GM18526 (cell line): ENCODE measurements around the gene LY6G5B.

Source experiments
- POLR2A ChIP-seq: IDR thresholded peaks from 3 replicates; pipeline ENCODE4 v1.6.1; 2011; ENCODE audit not compliant: insufficient read length; ENCODE audit errors: extremely low read depth

Gene LY6G5B

DNA sequence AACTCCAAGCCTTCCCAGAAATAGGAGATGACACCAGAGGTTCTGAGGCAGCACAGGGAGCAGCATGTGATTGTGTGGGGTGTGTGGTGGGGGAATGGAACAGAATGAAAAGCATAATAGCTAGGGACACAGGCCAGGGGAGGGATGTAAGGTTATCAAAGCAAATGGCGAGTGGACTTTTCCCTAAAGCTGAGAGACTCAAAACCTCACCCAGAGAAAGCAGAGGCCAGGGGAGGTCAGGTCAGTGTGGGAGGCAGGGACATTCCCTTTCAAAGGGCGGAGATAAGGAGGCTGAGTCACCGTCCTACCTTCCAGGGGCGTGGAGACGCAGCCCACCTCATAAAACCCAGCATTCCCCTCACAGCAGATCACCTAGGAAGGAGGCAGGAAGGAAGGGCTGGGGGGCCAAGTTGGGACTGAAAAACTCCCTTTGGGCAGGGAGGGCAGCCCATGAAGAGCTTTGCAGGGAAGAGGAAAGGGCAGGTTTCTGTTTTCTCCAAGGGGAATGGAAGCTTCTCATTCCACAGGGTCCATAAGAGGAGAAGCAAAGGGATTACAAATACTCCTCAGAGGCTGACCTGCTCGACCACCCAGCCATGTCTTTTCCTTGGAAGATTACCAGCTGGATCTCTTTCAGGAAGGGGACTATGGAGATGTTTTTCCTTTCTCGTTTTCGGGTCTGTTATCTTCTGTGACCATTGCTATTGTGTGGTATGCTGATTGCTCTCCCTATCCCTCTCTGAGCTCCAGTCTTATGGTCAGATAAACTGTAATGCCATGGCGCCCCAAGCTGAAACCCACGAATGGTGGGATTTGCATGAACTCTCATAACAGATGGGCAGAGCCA is 20.7 kb downstream of the LY6G5B start:
- TF ChIP-seq POLR2A = no peak

DNA sequence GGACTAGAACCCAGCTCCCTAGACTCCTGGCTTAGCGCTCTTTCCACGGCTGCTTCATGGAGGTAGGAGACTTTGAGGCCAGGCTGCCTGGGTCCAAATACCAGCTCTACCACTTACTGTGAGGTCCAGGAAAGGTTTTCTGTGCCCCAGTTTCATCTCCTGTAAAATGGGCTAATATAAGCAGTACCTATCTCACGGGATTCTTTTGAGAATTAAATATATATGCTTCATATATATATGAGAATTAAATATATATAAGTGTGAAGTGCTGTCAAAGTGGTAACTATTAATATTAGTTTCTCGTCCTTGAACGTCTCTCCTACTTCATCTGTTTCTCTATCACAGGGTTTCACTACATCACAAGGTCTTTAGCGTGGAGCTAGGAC is 21.3 kb downstream of the LY6G5B start:
- no peak for TF ChIP-seq POLR2A

DNA sequence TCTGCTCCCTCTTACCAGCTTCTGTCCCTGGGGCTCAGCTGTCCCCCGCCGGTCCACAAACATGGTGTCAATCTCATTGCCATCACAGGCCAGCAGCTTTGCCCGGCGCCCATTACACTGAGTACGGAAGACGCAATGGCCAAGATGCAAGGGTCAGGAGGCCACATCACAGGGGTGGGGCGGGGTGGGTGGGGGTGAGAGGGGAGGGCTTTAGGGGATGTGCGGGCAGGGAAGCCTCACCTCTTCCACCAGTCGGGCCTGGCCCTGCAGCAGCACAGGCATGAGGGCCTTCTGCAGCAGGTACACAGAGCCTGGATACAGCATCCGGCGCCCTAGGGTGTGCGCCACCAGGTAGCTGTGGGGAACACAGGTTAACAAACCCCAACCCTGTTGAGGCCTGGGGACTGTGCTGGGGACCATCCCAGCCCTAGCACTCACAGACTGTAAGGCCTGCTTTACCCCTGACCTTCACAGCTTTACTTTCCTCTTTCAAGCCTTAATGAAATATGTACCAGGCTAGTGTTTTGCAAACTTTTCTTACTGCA is 21.9 kb downstream of the LY6G5B start:
- no peak for TF ChIP-seq POLR2A

DNA sequence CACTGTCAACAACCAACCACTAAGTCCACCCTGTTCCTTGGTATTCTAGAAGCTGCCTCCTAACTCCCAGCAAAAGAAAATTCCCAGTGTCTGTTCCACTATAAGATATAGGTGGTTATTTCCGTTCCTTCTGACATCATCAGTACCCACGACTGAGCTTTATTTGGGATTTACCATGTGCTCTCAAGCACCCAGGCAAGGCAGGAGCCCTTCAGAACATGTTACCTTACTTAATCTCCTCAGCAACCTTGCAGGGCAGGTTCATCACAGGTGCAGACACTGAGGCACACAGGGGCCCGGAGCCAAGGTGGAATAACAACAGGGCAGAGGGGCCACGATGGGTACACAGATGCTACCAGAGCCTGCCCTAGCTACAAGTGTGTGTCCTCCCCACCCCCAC is 22.6 kb downstream of the LY6G5B start:
- TF ChIP-seq POLR2A = no peak

DNA sequence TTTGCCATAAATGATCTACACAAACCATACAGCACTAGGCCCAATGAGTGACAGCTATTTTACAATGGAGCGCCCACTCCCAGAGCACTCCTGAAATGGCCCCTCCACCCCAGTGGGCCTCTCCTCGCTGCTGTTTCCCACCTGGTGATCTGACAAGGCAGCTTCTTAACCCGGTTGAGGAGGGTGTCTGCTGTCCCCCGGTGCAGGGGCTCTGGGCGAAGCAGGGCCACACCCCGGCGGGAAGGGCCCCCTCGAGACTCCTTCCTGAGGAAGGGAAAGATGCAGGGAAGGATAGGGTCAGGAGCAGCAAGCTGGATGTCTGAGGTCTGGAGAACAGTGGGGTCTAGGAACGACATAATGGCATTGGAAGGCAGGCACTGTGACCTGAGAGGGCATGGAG is 23.1 kb downstream of the LY6G5B start:
- TF ChIP-seq POLR2A = no peak

DNA sequence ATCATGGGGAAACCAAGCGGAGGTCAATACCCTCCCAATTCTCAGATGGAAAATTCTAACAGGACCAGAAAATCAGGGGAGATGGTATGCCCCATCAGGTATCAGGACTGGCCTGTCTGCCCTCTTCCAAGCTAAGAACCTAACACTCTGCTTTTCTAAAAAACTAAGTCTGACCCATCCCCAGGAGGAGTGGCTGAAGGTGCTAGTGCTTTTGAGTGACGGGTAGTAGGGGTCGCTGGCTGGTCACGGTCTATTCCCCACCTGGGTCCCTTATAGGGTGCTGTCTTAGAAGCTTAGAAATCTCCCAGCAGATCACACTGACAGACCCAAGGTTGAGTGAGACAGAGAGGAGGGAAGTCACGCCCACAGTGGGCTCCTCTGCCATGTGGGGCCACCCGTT is 23.8 kb downstream of the LY6G5B start:
- TF ChIP-seq POLR2A = no peak

DNA sequence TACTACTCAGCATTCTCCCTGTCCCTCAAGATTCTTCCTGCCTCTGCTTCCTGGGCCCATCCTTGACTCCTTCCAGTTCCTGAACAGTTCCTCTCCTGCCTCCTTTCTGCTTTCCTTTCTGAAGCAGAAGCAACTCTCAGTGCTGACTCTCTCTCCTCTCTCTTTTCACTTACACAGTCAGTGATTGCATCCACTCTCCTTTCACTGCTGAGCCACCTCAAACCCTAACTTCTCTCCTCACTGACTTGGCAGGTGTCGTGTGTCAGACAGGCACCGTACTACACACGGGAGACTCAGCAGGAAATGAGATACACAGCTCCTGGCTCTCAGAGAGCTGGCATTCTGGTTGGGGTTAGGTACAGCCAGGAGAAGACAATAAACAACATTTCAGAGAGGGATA is 27.8 kb downstream of the LY6G5B start:
- TF ChIP-seq POLR2A = no peak

DNA sequence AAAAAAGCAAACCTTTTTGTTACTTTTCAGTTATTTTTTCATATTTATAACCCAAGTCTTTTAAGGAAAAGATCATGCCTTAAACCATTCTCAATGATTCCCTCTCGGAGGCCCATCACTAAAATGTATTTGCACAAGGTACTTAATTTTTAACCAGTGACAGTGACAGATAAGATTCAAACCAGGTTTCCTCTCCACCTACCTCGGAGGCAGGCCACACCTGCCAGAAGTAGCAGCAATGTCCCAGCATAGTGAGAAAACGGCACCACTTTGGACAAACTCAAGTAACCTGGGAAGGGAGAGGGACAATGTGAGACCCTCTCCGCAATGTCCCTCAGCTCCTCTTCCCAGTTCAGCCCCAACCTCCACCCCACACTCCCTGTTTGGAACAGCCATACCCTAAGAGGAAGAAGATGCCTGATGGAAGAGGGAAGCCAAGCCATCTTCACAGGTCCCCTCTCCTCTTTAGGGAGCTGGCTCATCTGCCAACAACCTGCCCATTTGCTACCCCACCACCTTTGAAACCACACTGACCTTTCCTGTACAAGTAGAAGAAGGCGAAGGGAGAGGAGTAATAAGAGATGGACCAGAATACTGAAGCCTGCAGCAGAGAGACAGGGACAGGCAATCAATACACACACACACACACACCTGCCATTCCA is 31.1 kb downstream of the LY6G5B start:
- TF ChIP-seq POLR2A = no peak

DNA sequence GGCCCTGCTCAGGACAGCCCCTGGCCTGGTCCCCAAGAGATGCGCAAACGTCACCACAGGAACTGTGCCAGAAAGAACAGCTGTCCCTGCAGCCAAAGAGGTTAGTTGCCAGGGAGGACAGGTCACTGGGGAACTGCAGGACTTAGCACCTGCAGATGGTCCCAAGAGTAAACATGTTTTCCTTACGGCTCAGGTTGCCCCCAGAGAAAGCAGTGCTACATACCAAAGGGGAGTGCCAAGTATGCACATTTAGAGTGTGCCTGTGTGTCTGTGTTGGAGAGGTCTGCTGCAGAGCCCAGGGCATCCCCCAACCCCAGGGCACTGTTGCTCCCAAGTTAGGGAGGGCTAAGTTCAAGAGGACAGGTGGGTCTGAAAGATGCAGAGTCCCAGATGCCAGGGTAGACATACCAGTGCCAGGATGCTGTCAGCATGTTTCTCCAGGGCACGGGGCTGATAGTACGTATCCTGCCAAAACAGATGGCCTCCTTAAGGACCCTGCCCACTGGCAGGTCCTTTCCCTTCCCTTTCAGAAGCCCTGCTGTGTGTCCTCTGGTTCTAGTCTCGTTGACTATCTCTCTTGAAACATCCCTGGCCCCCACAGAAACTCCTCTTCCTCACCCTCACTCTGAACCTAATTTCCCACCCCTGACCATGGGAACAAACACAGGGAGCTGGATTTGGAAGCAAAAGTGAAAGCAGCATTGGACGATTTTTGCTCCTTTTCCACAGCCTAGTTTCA is 32.1 kb downstream of the LY6G5B start:
- no peak for TF ChIP-seq POLR2A

DNA sequence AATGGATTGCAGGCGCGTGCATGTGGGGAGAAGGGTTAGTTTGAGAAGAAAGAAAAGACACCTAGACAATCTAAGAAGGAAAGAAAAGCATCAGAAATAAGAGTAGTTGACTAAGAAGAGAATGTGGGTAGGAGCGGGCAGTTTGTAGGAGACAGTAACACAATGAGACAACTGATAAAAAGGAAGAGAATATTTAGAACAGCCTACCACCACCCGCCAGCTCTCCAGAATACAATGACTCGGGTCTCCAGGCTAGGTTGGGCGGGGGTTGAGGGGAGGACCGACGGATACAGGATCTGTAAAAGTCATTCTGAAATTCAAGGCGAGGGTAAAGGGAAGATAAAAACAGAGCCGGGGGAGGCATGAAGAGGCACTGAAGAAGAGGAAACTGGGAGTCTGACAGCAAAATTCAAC is 32.6 kb downstream of the LY6G5B start:
- TF ChIP-seq POLR2A = no peak

DNA sequence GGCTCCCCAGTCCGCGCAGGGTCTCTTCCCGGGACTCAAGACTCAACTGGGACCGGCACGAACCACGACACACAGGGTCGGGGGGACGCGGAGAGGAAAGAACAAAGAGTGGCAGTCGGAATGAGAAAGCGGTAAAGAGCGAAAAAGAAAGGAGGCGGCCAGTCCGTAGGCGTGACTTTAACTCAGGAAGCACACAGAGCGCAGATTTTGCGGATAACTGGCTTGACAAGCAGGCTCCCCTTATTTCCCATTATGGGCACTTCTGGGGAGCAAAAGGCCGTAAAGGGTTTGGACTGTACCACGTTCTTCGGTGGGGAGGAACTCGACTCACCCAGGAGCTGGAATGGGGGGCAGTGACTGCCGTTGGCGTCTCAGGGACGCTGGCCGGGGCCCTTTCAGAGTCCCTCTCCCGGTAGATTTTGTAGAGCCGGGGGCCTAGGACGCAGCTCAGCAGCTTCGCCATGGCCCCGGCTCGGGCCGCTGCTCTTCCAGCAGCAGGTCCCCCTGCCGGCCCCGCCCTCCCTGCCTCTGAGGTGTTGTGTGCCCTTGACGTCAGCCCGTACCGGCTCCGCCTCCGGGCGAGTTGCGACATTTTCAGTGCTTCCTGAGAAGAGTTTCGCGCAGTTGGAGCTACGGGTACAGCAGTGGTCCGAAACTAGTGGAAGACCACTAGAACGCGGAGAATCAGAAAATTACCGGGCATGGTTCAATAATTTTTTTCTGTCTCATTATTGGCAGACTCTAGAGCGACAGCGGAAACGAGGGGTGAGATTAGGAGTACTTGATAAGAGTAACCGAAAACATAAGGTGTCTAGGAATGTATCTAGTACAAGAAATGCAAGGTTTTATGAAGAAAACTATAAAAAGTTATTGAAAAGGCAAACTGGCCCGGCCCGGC is 33.3 kb downstream of the LY6G5B start, which contains the start of gene ABHD16A:
Gene ABHD16A (minus strand): TSS at position 506 of the 898 bp plus-strand sequence. CDS start 43 bp downstream, at position 463.
- TF ChIP-seq POLR2A = peak; percentile 90

DNA sequence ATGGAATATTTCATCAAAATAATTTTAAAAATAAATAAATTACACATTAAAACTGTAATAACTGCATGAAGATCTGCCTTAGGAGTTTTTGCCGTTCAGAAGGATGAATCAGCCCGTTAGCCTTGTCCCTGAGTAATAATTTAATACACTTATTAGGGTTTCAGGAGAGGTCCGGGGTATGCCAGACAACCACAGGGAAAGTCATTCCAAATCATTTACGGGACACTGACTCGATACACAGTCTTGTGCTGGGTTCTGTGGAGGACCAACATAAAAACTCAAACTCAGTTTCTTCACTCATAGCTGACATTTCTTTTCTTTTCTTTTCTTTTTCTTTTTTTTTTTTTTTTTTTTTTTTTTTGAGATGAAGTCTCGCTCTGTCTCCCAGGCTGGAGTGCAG is 36.2 kb downstream of the LY6G5B start:
- no peak for TF ChIP-seq POLR2A

DNA sequence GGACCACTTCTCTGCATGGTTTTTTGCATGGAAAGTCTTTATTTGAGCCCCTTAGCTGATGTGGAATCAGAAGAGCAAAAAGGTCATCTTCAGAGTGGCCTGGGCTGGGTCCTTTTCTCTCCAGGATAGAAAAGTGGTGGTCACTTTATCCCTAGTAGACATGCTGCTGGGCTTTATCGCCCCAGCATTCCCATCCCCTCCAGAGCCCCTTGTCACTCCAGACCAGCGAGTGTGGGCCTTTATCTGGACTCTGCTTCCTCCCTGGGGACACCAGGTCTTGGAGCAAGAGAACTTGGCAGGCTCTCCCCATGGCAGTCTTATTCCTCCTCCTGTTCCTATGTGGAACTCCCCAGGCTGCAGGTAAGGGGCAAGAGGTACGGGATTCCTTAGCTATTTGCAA is 36.8 kb downstream of the LY6G5B start, which contains the start of gene LY6G6F:
Gene LY6G6F (plus strand): TSS at position 268 of the 400 bp plus-strand sequence. CDS start 41 bp downstream, at position 309.
- TF ChIP-seq POLR2A = no peak

DNA sequence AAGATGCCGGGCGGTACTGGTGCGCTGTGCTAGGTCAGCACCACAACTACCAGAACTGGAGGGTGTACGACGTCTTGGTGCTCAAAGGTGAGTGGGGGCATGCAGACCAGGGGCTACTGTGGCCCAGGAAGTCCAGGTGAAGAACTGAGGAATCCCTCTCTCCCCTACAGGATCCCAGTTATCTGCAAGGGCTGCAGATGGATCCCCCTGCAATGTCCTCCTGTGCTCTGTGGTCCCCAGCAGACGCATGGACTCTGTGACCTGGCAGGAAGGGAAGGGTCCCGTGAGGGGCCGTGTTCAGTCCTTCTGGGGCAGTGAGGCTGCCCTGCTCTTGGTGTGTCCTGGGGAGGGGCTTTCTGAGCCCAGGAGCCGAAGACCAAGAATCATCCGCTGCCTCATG is 37.9 kb downstream of the LY6G5B start:
- no peak for TF ChIP-seq POLR2A

DNA sequence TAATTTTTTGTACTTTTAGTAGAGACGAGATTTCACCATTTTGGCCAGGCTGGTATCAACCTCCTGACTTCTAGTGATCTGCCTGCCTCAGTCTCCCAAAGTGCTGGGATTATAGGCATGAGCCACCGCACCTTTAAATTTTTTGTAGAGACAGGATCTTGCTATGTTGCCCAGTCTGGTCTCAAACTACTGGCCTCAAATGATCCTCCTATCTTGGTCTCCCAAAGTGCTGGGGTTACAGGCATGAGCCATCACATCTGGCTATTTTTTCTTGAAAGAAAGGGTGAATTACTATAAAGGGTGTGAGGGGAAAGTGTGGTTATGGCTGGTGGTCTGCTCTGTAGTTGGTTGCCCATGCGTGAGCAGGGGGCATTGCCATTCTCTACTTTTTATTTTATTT is 38.4 kb downstream of the LY6G5B start:
- no peak for TF ChIP-seq POLR2A
